Muscle of leg (tissue), 11 donors: ENCODE data around the gene TMEM132D. TPM values are rescaled to one million over a fixed set of nuclear protein-coding genes. Genes with fewer than 3 reads are reported as not detected.

Experiments used
- DNase-seq: peaks from one replicate; pipeline ENCODE4 v3.0.0; 2013
- H3K27ac ChIP-seq: one replicate; pipeline ENCODE4 v1.5.1; 2013; ENCODE audit warnings: mild to moderate bottlenecking, low read length, control low read depth
- H3K27me3 ChIP-seq: one replicate; pipeline ENCODE4 v1.6.1; 2013; ENCODE audit warnings: low read length; ENCODE audit not compliant: control insufficient read depth, insufficient read depth
- H3K36me3 ChIP-seq: one replicate; pipeline ENCODE4 v1.6.1; 2013; ENCODE audit warnings: low read length; ENCODE audit not compliant: control insufficient read depth, insufficient read depth
- H3K4me1 ChIP-seq: one replicate; pipeline ENCODE4 v1.6.1; 2013; ENCODE audit warnings: low read length; ENCODE audit not compliant: control insufficient read depth, insufficient read depth
- H3K4me3 ChIP-seq: one replicate; pipeline ENCODE4 v1.5.1; 2013; ENCODE audit warnings: low read length, control low read depth
- H3K9me3 ChIP-seq: replicated peaks from 2 replicates; pipeline ENCODE4 v1.6.1; 2013; ENCODE audit warnings: low read depth, low read length; ENCODE audit not compliant: control insufficient read depth
- WGBS: methylation state at CpG from one replicate; pipeline ENCODE4 v1.1.5; 2013; ENCODE audit warnings: missing lambda C conversion rate; ENCODE audit not compliant: insufficient coverage; 5-methylcytosine and 5-hydroxymethylcytosine counted together
- polyA plus RNA-seq, 8 donors: library from polyadenylated mRNA; unstranded; fragments of 120-200 nt; gene quantifications; one replicate each; pipeline versions ENCODE4 v1.2.1 to v1.2.3, GENCODE V29; 2013; ENCODE audit warnings: inconsistent platforms in 1 of 8, low replicate concordance in 1 of 8; ENCODE audit not compliant: insufficient read length in 8 of 8, insufficient read depth in 1 of 8
- total RNA-seq: library from RNA; stranded (reverse); fragments of 120-200 nt; gene quantifications from one replicate; pipeline ENCODE4 v1.2.4, GENCODE V29; 2013

The TMEM132D gene
- total and polyA plus RNA-seq, 9 donors: 0.44 to 2.0 (median 0.85) TPM

DNA sequence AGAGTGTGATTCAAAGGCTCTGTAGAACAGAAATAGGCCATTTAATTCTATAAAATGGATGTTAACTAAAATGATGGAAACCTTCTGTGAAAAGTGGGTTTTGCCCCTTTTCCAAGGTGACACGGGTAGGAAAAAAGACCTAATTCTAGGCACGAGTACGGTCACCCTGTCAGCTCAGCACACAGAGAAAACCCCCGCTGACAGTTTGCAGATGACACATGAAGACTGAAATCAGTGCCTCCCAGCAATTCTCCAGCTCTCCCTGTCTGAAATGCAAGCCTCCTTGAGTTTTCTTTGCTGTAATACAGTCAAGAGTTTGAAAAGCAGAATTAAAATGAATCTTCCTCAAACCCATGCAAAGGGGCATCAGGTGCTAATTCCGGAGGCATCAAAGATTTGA is 230.0 kb downstream of the TMEM132D start:
- Histone ChIP-seq H3K27me3 (no peaks in the 10 kb centered on the region), H3K4me3 (no peak overlapping the region), H3K4me1 (no peaks in the 10 kb centered on the region), H3K9me3 (no peaks in the 10 kb centered on the region), H3K36me3 (no peaks in the 10 kb centered on the region), H3K27ac (no peak overlapping the region)
- 76% methylated on average over 3 of the region's 5 CpGs for WGBS
- DNase-seq: no peak

DNA sequence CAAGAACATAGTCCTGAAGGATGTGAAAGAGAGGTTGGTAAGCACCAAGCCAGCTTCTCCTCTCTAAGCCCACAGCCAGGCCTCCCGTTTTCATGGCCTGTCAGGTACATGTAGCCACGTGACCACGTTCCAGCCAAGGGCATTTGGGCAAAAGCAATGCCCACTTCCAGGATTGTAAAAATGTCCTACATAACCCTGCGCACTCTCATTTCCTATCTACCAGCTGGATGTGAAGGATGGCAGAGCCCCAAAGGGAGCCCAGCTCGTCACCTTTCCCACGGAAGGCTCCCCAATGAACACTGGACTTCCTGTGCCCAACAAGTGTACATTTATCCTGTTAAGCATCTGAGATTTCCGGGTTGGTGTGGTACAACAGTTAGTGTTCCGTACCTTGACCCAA is 231.7 kb downstream of the TMEM132D start:
- Histone ChIP-seq H3K4me1 (no peaks in the 10 kb centered on the region), H3K27me3 (no peaks in the 10 kb centered on the region), H3K36me3 (no peaks in the 10 kb centered on the region), H3K4me3 (no peak overlapping the region), H3K27ac (no peak overlapping the region), H3K9me3 (no peaks in the 10 kb centered on the region)
- DNase-seq: no peak
- 60% methylated on average over 4 of the region's 8 CpGs for WGBS

DNA sequence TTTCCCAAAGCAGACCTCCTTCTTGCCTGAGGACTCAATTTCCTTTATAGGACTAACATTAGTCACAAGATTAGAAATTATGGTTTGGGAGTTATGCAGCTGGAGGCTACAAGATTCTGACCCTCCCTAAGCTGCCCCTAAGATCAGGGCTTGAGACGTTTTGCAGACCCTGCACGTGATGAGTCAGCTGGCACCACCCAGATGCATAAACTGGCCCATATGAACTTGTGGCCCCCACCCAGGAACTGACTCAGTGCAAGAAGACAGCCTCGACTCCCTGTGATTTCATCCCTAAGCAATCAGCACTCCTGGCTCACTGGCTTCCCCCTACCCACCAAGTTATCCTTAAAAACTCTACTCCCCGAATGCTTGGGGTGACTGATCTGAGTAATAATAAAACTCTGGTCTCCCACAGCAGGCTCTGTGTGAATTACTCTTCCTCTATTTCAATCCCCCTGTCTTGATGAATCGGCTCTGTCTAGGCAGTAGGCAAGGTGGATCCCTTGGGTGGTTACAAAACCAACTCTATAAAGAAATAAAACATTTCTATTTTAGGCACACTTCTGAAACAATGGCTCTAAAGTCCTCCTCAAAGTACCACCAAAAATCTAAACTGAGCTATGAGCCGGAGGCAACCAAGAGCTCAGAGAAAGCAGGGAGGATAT is 233.4 kb downstream of the TMEM132D start:
- no peaks in the 10 kb centered on the region for H3K9me3 ChIP-seq
- no peak overlapping the region for H3K27ac ChIP-seq
- 33% methylated on average over 3 of the region's 6 CpGs for WGBS
- H3K4me1 ChIP-seq: no peaks in the 10 kb centered on the region
- no peak overlapping the region for H3K4me3 ChIP-seq
- no peak for DNase-seq
- H3K36me3 ChIP-seq: no peaks in the 10 kb centered on the region
- H3K27me3 ChIP-seq: no peaks in the 10 kb centered on the region

DNA sequence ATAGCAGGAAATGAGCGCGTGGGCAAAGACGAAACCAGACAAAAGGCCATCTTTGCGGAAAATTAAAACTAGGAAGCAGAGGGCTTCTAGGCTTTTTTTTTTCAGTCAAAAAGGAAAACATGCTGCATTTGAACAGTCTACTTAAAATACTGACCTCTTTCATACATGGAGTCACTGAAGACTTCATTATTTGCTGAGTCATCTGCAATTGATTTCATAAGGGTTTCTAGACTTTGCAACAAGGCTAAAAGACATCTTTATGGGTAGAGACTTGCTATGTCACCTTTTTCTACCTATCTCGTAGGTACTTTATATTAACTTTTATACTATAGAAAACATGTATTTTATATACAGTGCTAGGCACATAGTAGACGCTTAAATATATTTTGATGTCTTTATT is 238.4 kb downstream of the TMEM132D start:
- Histone ChIP-seq H3K4me1 (no peaks in the 10 kb centered on the region), H3K27ac (no peak overlapping the region), H3K9me3 (no peaks in the 10 kb centered on the region), H3K4me3 (no peak overlapping the region), H3K27me3 (no peaks in the 10 kb centered on the region), H3K36me3 (no peaks in the 10 kb centered on the region)
- 58% methylated on average over 2 of the region's 6 CpGs for WGBS
- no peak for DNase-seq

DNA sequence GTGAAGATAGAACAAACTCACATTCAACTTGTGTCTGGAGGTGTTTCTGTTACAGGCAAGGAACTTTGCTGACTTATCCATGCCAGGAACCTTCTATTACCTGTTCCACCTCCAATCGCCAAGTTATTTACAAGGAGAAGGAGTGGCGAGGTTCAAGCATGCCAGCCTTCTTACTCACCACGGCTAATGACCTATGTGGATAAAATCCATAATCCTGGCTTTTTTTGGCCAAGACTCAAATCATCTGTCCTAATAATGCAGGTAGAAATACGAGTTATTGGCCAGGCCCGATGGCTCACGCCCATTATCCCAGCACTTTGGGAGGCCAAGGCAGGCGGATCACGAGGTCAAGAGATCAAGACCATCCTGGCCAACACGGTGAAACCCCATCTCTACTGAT is 241.6 kb downstream of the TMEM132D start:
- H3K4me3 ChIP-seq: no peak overlapping the region
- WGBS: 96% methylated on average over 7 of the region's 9 CpGs
- H3K9me3 ChIP-seq: no peaks in the 10 kb centered on the region
- no peak for DNase-seq
- H3K27ac ChIP-seq: no peak overlapping the region
- no peaks in the 10 kb centered on the region for H3K36me3 ChIP-seq
- H3K4me1 ChIP-seq: no peaks in the 10 kb centered on the region
- H3K27me3 ChIP-seq: no peaks in the 10 kb centered on the region

DNA sequence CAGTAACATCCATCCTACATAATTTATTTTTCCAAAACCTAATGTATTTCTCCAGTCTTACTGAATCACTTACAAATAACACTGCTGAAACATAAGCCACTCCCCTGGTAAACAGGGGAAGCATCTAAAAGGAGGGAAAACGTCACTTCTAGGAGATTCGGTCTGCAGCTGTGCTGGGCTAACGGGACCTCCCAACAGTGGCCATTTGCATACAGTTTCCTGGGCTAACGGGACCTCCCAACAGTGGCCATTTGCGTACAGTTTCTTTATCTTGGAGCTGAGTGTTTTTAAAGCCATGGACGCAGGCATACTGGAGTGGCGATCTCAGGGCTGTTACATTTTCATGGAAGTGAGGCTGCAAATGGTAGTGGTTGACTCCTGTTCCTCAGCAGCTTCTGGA is 242.9 kb downstream of the TMEM132D start:
- no peaks in the 10 kb centered on the region for H3K9me3 ChIP-seq
- H3K4me3 ChIP-seq: no peak overlapping the region
- no peaks in the 10 kb centered on the region for H3K4me1 ChIP-seq
- no peaks in the 10 kb centered on the region for H3K36me3 ChIP-seq
- 69% methylated on average over 5 of the region's 7 CpGs for WGBS
- no peak overlapping the region for H3K27ac ChIP-seq
- no peak for DNase-seq
- no peaks in the 10 kb centered on the region for H3K27me3 ChIP-seq

DNA sequence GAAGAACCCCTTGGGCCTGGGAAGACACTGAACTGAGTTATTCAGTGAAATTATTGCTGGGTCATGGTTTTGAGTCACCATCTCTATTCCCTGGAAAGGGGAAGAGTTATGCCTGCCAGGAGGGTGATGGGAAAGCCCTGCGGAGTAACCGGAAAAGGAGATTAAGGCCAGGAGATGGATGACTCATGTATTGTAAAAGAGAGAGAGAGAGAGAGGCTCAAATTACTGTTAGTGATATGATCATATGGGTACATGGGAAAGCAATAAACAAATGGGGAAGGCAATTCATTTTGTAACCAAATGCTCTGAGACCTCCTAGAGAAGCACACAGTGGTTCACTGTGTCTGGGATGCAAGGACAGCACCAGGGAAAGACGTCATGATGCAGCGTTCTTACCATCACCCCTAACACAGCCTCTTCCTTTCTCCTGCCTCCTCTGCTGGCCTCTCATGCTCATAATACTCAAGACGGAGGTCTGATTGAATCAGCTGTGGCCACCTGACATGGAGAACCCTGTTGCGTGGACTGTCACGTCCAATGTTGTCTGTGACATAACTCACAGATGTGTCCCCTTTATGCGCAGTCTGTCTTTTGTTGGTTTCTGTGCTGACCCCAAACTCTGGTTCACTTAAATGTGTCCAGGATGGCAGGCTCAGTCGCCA is 243.7 kb downstream of the TMEM132D start:
- peak; percentile 6 for DNase-seq
- Histone ChIP-seq H3K9me3 (no peaks in the 10 kb centered on the region), H3K36me3 (no peaks in the 10 kb centered on the region), H3K4me3 (no peak overlapping the region), H3K4me1 (no peaks in the 10 kb centered on the region), H3K27me3 (no peaks in the 10 kb centered on the region), H3K27ac (no peak overlapping the region)
- WGBS: 58% methylated on average over 9 of the region's 9 CpGs

DNA sequence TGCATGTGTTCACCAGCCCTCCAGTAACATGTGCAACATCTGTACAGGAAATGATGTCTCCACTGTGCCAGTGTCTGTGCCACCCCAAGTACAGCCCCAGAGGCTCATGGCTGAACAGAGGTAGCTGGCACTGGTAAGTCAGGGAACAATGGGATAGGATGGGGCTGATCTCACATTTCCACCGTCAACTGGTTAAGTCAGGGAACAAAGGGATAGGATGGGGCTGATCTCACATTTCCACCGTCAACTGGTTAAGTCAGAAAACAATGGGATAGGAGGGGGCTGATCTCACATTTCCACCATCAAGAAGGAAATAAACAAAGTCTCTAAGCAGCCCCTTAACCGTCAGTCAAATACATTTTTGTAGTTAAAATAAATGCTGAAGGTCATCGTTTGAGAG is 246.6 kb downstream of the TMEM132D start:
- no peaks in the 10 kb centered on the region for H3K36me3 ChIP-seq
- no peaks in the 10 kb centered on the region for H3K4me1 ChIP-seq
- no peak overlapping the region for H3K4me3 ChIP-seq
- no peak for DNase-seq
- H3K9me3 ChIP-seq: no peaks in the 10 kb centered on the region
- 67% methylated on average over 1 of the region's 4 CpGs for WGBS
- H3K27me3 ChIP-seq: no peaks in the 10 kb centered on the region
- no peak overlapping the region for H3K27ac ChIP-seq

DNA sequence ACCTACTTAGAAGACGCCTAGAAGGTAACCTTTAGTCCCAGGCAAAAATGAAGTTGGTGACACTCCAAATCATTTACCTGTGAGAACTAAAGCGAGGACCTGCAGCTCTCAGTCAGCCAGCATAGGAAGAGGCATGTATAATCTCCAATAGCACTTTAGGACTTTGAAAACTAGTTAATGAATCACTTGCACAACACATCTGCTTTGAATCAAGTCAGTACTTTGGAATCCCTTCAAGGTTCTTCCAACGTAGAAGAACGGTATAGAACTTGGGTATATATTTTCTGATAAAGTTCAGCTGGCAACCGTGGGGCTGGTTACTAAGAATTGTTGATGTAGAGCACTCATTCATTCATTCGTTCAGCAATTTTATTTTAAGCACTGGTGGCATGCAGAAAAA is 251.9 kb downstream of the TMEM132D start:
- Histone ChIP-seq H3K4me3 (no peak overlapping the region), H3K36me3 (no peaks in the 10 kb centered on the region), H3K27me3 (no peaks in the 10 kb centered on the region), H3K27ac (no peak overlapping the region), H3K9me3 (no peaks in the 10 kb centered on the region), H3K4me1 (no peaks in the 10 kb centered on the region)
- 63% methylated on average over 2 of the region's 6 CpGs for WGBS
- DNase-seq: no peak

DNA sequence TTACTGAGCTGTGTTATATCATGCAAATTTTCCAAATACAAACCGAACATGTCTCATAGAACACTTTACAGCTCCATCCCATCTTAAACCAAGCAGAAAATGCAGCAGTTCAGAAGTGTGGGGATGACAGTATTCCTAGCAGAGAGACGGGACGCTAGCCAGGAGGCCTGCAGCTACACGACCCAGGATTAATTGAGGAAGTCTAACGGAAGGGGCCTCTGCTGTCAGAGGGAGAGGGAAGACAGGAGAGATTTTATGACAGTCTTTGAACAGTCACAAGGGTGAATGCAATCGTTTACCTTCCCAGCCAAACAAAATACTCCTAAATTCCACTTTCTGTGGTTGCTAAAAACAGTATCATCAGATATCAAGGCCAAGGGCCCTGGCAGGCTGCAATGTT is 261.9 kb downstream of the TMEM132D start:
- H3K9me3 ChIP-seq: no peaks in the 10 kb centered on the region
- WGBS: 6% methylated on average over 3 of the region's 6 CpGs
- peak; percentile 44 for DNase-seq
- H3K36me3 ChIP-seq: no peaks in the 10 kb centered on the region
- no peak overlapping the region for H3K27ac ChIP-seq
- no peaks in the 10 kb centered on the region for H3K27me3 ChIP-seq
- no peak overlapping the region for H3K4me3 ChIP-seq
- no peaks in the 10 kb centered on the region for H3K4me1 ChIP-seq
